ENCODE results near the gene SEC14L5.
"Not testable (repeated sequence)": the region's sequence is repeated elsewhere in the genome, so short reads cannot be mapped to it uniquely, and the experiment has no call there.

Gene SEC14L5

DNA sequence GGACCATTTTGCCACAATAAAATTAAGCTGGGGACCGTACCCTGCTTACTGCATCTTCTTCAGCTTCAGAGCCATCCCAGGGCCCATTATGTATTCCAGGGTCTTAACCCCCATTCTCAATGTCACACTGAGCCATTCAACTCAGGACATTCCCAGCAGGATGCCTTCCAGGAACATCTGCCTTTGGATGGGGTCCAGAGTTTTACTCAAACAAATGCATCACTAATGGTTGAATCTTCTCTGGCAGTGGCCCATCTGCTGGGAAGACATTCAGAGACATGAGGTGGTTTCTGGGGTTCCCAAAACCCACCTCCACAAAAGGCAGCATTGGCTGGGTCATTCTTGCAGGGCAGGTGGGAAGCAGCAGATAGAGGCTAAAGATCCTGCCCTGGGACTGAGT is 3.4 kb upstream of the SEC14L5 start:
- DNase-seq = no peak

DNA sequence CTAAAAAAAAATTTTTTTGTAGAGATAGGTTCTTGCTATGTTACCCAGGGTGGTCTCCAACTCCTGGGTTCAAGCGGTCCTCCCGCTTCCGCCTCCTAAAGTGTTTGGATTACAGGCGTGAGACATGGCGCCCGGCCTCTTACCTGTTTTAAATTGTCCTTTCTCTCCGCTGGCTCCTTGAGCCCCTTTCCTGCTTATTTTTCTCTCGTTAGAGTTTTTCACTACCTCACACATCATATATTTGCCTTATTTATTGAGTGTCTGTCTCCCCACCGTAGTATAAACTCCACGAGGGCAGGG is 760 bp upstream of the SEC14L5 start:
- no peak for DNase-seq

DNA sequence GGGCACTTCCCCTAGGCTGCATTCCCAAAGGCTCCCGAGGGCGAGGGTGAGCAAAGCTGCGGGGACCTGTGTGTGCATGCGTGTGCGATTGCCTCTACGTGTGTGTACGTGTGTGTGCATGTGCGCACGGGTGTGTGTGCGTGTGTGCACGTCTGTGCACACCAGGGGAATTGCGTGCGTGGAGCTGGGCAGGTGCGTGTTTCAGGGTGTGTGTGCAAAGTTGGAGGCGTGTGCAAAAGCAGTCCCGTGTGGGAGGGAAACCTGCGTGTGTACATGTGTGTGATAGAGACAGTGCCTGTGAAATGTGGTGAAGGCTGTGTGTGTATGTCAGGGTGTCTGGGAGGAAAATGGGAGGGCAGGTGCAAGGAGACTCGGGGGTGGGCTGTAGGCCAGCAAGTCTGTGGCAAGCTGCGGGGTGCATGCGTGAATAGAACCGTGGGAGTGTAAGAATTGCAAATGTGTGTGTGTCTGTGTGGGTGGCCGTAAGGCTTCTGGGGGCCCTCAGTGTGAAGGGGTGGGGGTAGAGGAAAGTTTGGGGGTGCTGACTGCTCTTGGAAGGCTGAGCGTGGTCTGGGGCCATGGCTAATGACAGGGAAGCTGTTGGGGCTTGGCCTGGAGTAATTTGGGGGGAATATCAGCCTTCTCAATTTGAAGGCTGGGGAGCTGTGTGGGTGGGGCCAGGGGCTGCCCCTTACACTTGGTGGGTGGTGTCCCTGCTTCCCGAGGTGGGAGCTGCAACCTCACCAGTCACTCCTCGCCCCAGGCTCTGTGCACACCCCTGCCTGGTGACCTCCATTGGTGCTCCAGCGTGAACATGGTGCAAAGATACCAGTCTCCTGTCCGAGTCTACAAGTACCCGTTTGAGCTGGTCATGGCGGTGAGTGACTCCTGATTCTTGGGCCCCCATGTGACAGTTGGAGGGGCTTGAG is 644 bp downstream of the SEC14L5 start:
- DNase-seq = no peak

GRCh38 chr16:4960579-4960978 is 2.4 kb downstream of the SEC14L5 start:
- no peak for DNase-seq

- no peak for DNase-seq
Measured at GRCh38 chr16:4962716-4963115, 4.6 kb downstream of the SEC14L5 start.

DNA sequence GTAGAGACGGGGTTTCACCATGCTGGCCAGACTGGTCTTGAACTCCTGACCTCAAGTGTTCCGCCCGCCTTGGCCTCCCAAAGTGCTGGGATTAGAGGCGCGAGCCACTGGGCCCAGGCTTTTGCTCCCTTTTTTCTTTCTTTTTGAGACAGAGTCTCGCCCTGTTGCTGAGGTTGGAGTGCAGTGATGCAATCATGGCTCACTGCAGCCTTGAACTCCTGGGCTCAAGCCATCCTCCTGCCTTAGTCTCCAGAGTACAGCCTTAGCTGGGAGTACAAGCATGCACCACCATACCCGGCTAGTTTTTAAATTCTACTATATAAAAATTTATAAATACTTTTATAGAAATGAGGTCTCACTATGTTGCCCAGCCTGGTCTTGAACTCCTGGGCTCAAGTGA is 5.4 kb downstream of the SEC14L5 start:
- not testable (repeated sequence) for DNase-seq

GRCh38 chr16:4966736-4967453 is 8.8 kb downstream of the SEC14L5 start:
- no peak for DNase-seq

DNA sequence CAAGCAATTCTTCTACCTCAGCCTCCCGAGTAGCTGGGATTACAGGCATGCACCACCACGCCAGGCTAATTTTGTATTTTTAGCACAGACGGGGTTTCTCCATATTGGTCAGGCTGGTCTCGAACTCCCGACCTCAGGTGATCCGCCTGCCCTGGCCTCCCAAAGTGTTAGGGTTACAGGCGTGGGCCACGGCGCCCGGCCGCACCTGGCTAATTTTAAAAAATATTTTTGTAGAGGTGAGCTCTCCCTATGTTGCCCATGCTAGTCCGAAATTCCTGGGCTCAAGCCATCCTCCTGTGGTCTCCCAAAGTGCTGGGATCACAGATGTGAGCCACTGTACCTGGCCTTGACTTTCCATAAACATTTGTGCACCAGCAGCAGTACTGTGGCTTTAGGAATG is 10.1 kb downstream of the SEC14L5 start:
- DNase-seq = not testable (repeated sequence)

- no peak for DNase-seq
Measured at GRCh38 chr16:4968879-4969483, 10.9 kb downstream of the SEC14L5 start.

GRCh38 chr16:4970010-4970409 is 11.9 kb downstream of the SEC14L5 start:
- DNase-seq = no peak

DNA sequence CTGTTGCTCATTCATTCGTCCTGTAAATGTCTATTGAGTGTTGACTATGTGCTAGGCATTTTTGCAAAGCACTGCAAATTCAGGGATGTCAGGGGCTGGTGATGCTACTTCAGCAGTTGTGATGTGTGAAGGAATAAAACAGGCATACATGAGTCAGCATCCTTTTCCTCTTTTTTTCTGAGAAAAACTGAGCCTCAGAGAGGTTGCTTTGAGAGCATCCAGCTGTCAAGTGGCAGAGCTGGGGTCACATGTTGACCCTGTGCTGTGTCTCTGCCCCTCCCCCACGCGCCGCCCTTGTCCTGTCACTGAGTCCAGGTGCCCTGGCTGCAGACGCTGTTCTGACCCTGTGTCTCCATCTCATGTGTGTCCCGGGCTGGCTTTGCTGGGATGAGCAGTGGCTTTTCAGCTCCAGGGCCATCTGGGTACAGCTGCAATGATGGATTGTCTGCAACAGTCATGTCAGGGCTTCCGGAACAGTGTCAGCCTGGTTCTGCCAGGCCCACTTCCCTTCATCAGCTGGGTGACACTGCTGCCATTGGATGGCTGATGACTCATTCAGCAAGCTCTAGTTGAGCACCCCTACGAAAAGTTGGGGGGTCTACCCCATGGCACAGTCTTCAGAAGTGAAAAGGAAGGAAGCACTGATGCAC is 14.9 kb downstream of the SEC14L5 start:
- DNase-seq = no peak

DNA sequence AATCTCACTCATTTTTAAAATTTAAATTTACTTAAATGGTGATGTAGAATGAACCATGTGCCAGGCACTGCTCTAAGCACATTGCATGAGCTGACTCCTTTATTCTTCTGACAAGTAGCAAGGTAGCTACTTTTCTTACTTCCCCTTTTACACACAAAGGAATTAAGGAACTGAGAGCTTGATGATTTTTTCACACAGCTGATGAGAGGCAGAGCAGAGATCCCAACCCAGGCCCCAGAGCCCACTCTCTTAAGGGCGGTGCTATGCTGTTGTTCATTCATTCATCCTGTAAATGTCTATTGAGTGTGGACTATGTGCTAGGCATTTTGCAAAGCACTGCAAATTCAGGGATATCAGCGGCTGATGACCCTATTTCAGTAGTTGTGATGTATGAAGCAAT is 17.9 kb downstream of the SEC14L5 start:
- no peak for DNase-seq

DNA sequence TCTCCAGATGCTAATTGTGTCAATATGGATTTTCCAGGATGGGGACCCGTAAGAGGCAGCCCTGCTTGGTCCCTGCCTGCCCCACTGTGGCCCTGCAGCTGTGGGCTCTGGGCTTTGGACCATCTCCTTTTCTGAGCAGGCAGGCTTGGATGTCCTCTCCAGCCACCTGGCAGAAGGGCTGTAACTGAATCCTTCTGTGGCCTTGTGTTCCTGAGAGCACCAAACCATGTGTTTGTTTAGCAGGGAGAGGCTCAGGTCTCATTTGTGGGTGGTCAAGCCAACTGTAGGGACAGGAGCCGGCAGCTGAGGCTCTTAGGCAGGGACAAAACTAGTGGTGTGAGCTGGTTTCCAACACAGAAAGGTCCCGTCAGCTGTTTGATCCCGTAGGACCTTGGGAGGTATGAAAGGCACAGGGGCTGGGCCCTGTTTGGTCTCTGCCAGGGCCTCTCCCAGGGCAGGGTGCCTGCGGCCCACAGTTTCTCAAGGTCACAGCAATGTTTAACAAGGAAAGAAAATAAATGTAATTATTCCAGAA is 18.5 kb downstream of the SEC14L5 start:
- DNase-seq = no peak

DNA sequence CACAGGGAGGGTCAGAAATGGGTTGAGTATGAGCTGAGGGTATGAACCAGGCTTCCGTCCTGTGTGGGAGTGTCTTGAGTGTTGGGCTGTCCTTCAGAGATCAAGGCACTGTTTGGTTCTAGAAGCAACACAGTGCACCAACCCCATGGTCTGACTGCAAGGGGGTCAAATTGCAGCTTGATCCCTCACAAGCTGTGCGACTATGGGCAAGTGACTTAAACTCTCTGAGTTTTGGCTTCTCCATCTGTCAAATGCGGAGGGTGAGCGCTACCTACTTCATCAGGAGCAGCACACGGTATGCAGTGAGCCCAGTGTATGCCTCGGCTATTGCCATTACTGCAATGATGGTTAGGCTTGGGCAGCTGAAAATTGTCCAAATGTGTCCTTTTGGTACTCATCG is 21.0 kb downstream of the SEC14L5 start:
- DNase-seq = no peak

DNA sequence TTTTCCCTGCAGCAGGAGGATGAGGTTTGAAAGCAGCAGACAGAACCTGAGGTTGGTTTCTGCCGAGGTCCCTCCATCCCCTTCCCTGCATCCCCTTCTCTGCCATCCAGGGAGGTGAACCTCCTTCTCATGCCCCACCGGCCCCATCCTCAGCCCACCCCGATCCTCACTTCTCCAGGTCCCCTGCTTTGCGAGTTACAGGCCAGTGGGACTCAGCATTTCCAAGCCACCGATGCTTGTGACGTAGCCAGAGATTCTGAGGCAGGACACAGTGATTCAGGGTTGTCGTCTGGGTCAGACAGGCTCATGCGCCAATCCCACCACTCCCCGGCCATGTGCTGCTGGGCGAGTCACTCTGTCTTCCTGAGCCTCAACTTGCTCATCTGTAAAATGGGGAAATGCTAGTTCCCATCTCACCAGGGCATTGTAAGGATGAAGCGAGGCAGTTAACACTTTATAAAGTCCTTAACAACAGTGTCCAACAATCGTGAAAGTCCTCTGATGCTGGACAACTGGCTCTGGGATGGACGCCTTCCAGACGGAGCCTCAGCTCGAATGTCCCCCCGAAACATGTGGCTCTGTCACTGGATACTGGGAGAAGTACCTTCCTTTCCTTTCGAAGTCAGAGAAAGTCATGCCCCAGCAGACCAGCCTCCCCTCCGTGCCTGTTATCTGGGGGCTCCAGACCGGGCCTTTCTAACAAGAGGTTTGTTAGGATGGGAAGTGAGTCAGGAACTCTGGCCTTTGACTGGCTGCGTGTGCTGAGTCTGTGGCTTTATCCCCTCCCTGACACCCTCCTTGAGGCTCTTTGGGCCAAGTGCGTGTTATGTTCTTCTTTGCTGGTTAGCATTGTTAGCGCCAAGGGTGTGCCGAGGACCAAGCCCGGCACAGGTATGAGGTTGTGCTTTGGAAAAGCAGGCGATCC is 21.9 kb downstream of the SEC14L5 start:
- DNase-seq = no peak

DNA sequence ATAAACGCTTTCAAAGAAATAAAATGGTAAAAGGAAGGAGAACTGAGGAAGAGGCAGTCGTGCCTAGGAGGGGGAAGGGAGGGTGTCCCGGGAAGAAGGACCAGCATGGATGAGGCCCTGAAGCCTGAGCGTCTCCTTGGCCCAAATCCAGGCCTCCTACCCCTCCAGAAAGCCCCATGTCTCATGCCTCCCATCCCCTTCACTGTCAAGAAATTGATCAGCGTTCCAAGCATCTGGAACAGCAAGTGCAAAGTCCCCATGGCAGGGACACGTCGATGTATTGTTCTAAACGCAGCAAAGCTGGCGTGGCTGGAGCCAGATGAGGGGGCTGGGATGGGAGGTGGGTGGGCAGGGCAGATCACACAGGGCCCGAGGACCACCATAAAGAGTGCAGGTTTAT is 22.6 kb downstream of the SEC14L5 start:
- DNase-seq = no peak

GRCh38 chr16:4981473-4981872 is 23.3 kb downstream of the SEC14L5 start:
- no peak for DNase-seq

DNA sequence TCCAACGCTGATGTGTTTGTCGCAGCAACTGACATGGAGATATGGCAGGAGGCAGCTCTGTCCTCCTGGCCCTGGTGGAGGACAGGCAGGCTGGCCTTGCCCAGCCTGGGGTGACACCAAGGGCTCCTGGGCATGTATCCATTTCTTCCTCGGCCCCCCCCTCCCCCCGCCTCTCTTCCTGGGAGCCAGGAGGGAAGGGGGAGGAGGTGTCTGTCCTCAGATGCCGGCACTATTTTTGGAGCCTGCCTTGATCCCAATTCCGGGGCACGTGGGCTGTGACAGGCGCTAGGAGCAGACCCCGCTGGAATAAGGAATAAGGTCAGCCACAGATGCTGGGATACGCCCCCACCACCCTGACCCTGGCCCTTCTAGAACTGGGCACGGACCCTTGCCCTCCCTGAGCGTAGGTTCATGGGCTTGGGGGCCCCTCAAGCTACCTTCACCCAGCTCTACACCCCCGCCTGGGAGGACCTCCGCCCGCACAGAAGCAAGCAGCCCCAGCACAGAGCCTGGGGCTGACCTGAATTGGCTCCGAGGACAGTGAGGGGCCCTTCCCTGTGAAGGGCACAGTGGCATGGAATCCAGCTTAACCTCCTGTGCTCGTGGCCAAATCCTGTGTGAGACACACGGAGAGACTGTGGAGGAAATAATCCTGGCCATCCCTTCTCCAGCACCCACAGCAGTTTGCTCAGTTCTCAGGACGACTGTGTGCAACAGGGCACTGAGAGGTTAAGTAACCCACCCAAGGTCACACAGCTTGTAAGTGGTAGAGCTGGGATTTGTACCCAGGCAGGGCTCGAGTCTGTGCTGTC is 24.1 kb downstream of the SEC14L5 start:
- no peak for DNase-seq

GRCh38 chr16:4984174-4984990 is 26.3 kb downstream of the SEC14L5 start:
- no peak for DNase-seq

GRCh38 chr16:4987250-4987579 is 29.1 kb downstream of the SEC14L5 start:
- DNase-seq = no peak

Measured in fibroblast of skin of abdomen (primary cell).